Measurements from ENCODE around the gene NDUFS5.
"Not testable (repeated sequence)": the region's sequence is repeated elsewhere in the genome, so short reads cannot be mapped to it uniquely, and the experiment has no call there.

Gene NDUFS5

GRCh38 chr1:39016604-39017171, 9.5 kb upstream of the NDUFS5 start:
- no peak for DNase-seq

GRCh38 chr1:39017266-39017665, 8.9 kb upstream of the NDUFS5 start:
- no peak for DNase-seq

- DNase-seq = not testable (repeated sequence)
Observed at GRCh38 chr1:39020494-39020893, 5.7 kb upstream of the NDUFS5 start.

- DNase-seq = no peak
Observed at GRCh38 chr1:39021426-39021825, 4.7 kb upstream of the NDUFS5 start.

- DNase-seq = no peak
Observed at GRCh38 chr1:39023140-39023539, 3.0 kb upstream of the NDUFS5 start.

- no peak for DNase-seq
Observed at GRCh38 chr1:39026866-39027507, 837 bp downstream of the NDUFS5 start.

GRCh38 chr1:39034114-39034654, 8.0 kb downstream of the NDUFS5 start:
- DNase-seq = no peak

GRCh38 chr1:39036678-39037077, 10.5 kb downstream of the NDUFS5 start:
- DNase-seq = no peak

- DNase-seq = no peak
Observed at GRCh38 chr1:39043513-39043912, 17.4 kb downstream of the NDUFS5 start.

GRCh38 chr1:39044762-39045161, 18.6 kb downstream of the NDUFS5 start:
- DNase-seq = no peak

- DNase-seq = no peak
Observed at GRCh38 chr1:39045231-39045630, 19.1 kb downstream of the NDUFS5 start.

GRCh38 chr1:39046613-39047210, 20.6 kb downstream of the NDUFS5 start:
- DNase-seq = no peak

- DNase-seq = no peak
Observed at GRCh38 chr1:39047374-39048229, 21.5 kb downstream of the NDUFS5 start.

- DNase-seq = no peak
Observed at GRCh38 chr1:39048745-39049370, 22.7 kb downstream of the NDUFS5 start.

GRCh38 chr1:39050001-39050400, 23.9 kb downstream of the NDUFS5 start:
- no peak for DNase-seq

- DNase-seq = not testable (repeated sequence)
Observed at GRCh38 chr1:39051193-39051850, 25.2 kb downstream of the NDUFS5 start.

- no peak for DNase-seq
Observed at GRCh38 chr1:39051956-39052355, 25.8 kb downstream of the NDUFS5 start.

GRCh38 chr1:39055213-39055710, 29.1 kb downstream of the NDUFS5 start:
- not testable (repeated sequence) for DNase-seq

- not testable (repeated sequence) for DNase-seq
Observed at GRCh38 chr1:39061516-39061915, 35.4 kb downstream of the NDUFS5 start.

GRCh38 chr1:39061951-39062350, 35.8 kb downstream of the NDUFS5 start:
- DNase-seq = no peak

GRCh38 chr1:39063191-39063590, 37.0 kb downstream of the NDUFS5 start:
- DNase-seq = no peak

GRCh38 chr1:39063775-39064174, 37.6 kb downstream of the NDUFS5 start:
- no peak for DNase-seq
